Brain microvascular endothelial cell (primary cell): ENCODE measurements around the gene HERPUD2.

ENCODE experiments used
- DNase-seq: peaks from one replicate; pipeline ENCODE4 v3.0.0-alpha.2; 2020
- H3K27ac ChIP-seq: fragments of 250-450 bp; sonication (Bioruptor Pico); 2 replicates; pipeline ENCODE4 v1.5.1; 2020; ENCODE audit warnings: mild to moderate bottlenecking, moderate library complexity
- H3K27me3 ChIP-seq: fragments of 250-450 bp; sonication (Bioruptor Pico); replicated peaks from 2 replicates; pipeline ENCODE4 v1.5.1; 2020; ENCODE audit warnings: mild to moderate bottlenecking
- H3K36me3 ChIP-seq: fragments of 250-450 bp; sonication (Bioruptor Pico); replicated peaks from 2 replicates; pipeline ENCODE4 v1.5.1; 2020; ENCODE audit warnings: mild to moderate bottlenecking
- H3K4me3 ChIP-seq: 2 replicates; pipeline ENCODE4 v1.5.1; 2011; ENCODE audit warnings: low read depth, mild to moderate bottlenecking, control low read depth, low read length, moderate library complexity
- in situ Hi-C: cut with HindIII; loops from 2 replicates; pipeline ENCODE4 v1.10.0; 2017; ENCODE audit warnings: low sequenced_read_pairs, low pct_ligation_motif_present
- TF ChIP-seq, protein P1 (sequence below): IDR thresholded peaks from 2 replicates; pipeline ENCODE4 v1.5.1; 2011; ENCODE audit warnings: low read depth, mild to moderate bottlenecking, moderate library complexity, low read length, control low read depth, inconsistent platforms; ENCODE audit errors: missing control alignments

HERPUD2 gene

DNA sequence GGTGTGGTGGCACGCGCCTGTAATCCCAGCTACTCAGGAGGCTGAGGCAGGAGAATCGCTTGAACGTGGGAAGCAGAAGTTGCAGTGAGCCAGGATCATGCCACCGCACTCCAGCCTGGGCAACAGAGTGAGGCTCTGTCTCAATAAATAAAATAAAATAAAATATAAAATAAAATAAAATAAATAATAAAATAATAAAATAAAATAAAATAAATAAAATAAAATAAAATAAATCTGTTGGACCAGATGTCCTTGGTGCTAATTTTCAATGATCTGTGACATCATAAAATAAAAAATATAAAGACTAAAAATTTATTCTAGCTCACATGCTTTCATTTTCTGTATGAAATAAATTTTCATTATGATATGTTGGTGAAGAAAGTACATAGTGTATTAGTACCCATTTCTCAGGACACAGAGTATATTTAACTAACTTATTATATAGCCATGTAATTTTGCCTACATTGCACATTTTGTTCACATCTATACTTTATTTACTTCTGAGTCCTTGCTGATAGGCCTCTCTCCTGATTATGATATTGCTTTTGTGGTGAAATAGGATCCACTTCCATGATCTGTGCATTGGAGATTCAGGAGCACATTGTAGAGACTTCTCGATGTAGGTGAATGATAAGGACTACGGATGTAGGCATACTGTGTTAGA is 17.8 kb upstream of the HERPUD2 start:
- TF ChIP-seq, protein P1, sequence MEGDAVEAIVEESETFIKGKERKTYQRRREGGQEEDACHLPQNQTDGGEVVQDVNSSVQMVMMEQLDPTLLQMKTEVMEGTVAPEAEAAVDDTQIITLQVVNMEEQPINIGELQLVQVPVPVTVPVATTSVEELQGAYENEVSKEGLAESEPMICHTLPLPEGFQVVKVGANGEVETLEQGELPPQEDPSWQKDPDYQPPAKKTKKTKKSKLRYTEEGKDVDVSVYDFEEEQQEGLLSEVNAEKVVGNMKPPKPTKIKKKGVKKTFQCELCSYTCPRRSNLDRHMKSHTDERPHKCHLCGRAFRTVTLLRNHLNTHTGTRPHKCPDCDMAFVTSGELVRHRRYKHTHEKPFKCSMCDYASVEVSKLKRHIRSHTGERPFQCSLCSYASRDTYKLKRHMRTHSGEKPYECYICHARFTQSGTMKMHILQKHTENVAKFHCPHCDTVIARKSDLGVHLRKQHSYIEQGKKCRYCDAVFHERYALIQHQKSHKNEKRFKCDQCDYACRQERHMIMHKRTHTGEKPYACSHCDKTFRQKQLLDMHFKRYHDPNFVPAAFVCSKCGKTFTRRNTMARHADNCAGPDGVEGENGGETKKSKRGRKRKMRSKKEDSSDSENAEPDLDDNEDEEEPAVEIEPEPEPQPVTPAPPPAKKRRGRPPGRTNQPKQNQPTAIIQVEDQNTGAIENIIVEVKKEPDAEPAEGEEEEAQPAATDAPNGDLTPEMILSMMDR: no peak
- Histone ChIP-seq H3K36me3 (no peaks in the 10 kb centered on the region), H3K27me3 (no peaks in the 10 kb centered on the region), H3K27ac (no peak overlapping the region), H3K4me3 (no peak overlapping the region)
- in situ Hi-C loops: no loop called here
- no peak for DNase-seq

GRCh38 chr7:35707422-35707821 is 12.5 kb upstream of the HERPUD2 start:
- H3K4me3 ChIP-seq: no peak overlapping the region
- in situ Hi-C loops: no loop called here
- TF ChIP-seq, protein P1: no peak
- H3K27me3 ChIP-seq: no peaks in the 10 kb centered on the region
- no peak overlapping the region for H3K27ac ChIP-seq
- peak; percentile 16 for DNase-seq
- no peaks in the 10 kb centered on the region for H3K36me3 ChIP-seq

DNA sequence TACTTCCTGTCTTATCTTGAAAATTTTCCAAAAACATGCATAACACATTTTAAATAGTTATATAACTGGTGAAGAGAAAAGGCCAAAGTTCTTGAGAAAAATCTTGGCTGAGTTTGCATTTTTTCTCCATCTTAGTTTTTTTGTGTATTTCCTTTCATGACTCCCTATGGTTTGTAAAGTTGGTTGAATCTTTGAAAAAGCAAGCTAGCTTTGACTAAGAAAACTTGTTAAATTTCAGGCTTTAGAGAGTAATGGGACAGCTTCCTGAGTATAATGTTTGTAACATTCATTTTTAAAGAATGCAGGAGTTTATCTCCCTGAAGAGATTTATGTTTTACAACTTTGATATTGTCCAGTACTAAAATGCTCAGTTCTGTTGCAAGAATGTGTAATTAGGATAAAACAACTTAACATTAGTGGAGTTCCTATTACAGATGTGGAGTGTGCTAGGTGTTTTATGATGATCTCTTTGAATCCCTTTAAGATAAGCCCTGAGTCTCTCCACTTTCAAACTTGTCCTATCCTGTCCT is 11.1 kb upstream of the HERPUD2 start:
- in situ Hi-C loops: no loop called here
- no peaks in the 10 kb centered on the region for H3K27me3 ChIP-seq
- H3K36me3 ChIP-seq: no peaks in the 10 kb centered on the region
- no peak for DNase-seq
- TF ChIP-seq, protein P1: no peak
- H3K27ac ChIP-seq: no peak overlapping the region
- H3K4me3 ChIP-seq: no peak overlapping the region

GRCh38 chr7:35704261-35704660 is 9.3 kb upstream of the HERPUD2 start:
- H3K27me3 ChIP-seq: no peaks in the 10 kb centered on the region
- no peaks in the 10 kb centered on the region for H3K36me3 ChIP-seq
- DNase-seq: no peak
- no peak overlapping the region for H3K27ac ChIP-seq
- in situ Hi-C loops: no loop called here
- H3K4me3 ChIP-seq: no peak overlapping the region
- TF ChIP-seq, protein P1: no peak

DNA sequence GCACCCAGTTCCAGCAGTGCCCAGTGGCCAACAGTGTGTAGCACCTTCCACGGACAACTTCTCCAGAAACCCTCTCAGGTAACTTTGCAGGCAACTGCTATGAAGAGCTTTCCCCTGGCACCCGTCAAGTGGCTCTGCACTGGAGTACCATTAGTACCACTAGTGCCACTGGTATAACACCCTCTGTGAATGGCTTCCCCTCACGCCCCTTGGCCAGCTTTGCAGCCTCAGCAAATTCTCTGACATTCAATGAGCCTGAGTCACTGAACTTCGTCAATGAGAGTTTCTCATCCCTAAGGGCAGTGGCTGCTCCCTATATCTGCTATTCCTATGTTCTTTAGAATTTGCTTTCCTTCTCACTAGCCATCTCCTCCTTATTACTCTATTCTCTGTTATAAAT is 7.6 kb upstream of the HERPUD2 start:
- H3K36me3 ChIP-seq: no peaks in the 10 kb centered on the region
- no peak overlapping the region for H3K4me3 ChIP-seq
- no peak overlapping the region for H3K27ac ChIP-seq
- no peak for DNase-seq
- TF ChIP-seq, protein P1: no peak
- no peaks in the 10 kb centered on the region for H3K27me3 ChIP-seq
- in situ Hi-C loops: no loop called here
